K562 (cell line): ENCODE results near the gene TMEM101. TPM values are rescaled to one million over a fixed set of nuclear protein-coding genes. Genes with fewer than 3 reads are reported as not detected.

ENCODE experiments used
- CHD1 ChIP-seq: fragments of 200-600 bp; sonication (generic); IDR thresholded peaks from one replicate; pipeline ENCODE4 v1.6.1; 2012; ENCODE audit warnings: mild to moderate bottlenecking, moderate library complexity, low read length, inconsistent platforms
- FUS ChIP-seq: fragments of 200-400 bp; formaldehyde crosslinking; optimal IDR thresholded peaks from 2 replicates; pipeline ENCODE3; 2017; ENCODE audit warnings: low read depth, low read length
- GATA2 ChIP-seq: sonication (generic); formaldehyde crosslinking; IDR thresholded peaks from 2 replicates; pipeline ENCODE4 v1.4.0; 2020; ENCODE audit warnings: mild to moderate bottlenecking, missing genetic modification reagents
- HDAC2 ChIP-seq: fragments of 450-650 bp; IDR thresholded peaks from 2 replicates; pipeline ENCODE4 v1.6.1; 2016; ENCODE audit warnings: mild to moderate bottlenecking
- JUND ChIP-seq, 2 experiments: IDR thresholded peaks; 2 replicates in 1 of 2; 3 replicates in 1 of 2; pipeline ENCODE4 v1.6.1; 2011; ENCODE audit warnings: borderline replicate concordance in 2 of 2, low read depth in 2 of 2, low read length in 2 of 2, improper control_type of control experiment in 1 of 2, missing biosample characterization in 1 of 2, missing genetic modification characterization in 1 of 2, missing genetic modification reagents in 1 of 2
- KDM2B ChIP-seq: fragments of 250-450 bp; sonication (Bioruptor Pico); IDR thresholded peaks from 2 replicates; pipeline ENCODE4 v1.8.0; 2021; ENCODE audit warnings: mild to moderate bottlenecking, moderate library complexity
- NELFE ChIP-seq: IDR thresholded peaks from 2 replicates; pipeline ENCODE4 v1.6.1; 2011; ENCODE audit warnings: mild to moderate bottlenecking; ENCODE audit not compliant: insufficient read depth, insufficient read length
- NR2F6 ChIP-seq: fragments of 450-650 bp; formaldehyde crosslinking; IDR thresholded peaks from 2 replicates; pipeline ENCODE4 v1.4.0; 2020; ENCODE audit warnings: mild to moderate bottlenecking
- RBM25 ChIP-seq: fragments of 200-400 bp; formaldehyde crosslinking; IDR thresholded peaks from 2 replicates; pipeline ENCODE4 v1.6.1; 2018; ENCODE audit warnings: low read length, low read depth, moderate library complexity; ENCODE audit not compliant: severe bottlenecking
- SMAD3 ChIP-seq: fragments of 450-650 bp; formaldehyde crosslinking; conservative IDR thresholded peaks from 2 replicates; pipeline ENCODE4 v1.4.0; 2020; ENCODE audit warnings: mild to moderate bottlenecking
- ZBTB17 ChIP-seq: fragments of 450-650 bp; formaldehyde crosslinking; IDR thresholded peaks from 2 replicates; pipeline ENCODE4 v1.4.0; 2020; ENCODE audit warnings: mild to moderate bottlenecking
- polyA plus RNA-seq, 8 experiments: library from polyadenylated mRNA; depleted of rRNA in 4 of 8; stranded (reverse) in 5 of 8; unstranded in 3 of 8; fragments of >200 nt; fragmentation: Nextera tagmentation in 2 of 8; fragmentation: Illumina TruSeq in 1 of 8; extraction: Ambion mirVana in 2 of 8; extraction: Trizol in 1 of 8; gene quantifications; 2 replicates each; pipeline versions ENCODE4 v1.2.1 to v1.2.3, GENCODE V29; 2011 to 2014; ENCODE audit warnings: inconsistent platforms in 1 of 8, missing spikeins in 1 of 8
- total RNA-seq, 7 experiments: library from RNA; depleted of rRNA in 6 of 7; stranded (reverse); fragments of >200 nt in 6 of 7; fragmentation: Illumina TruSeq in 2 of 7; extraction: Trizol in 2 of 7; gene quantifications; 2 replicates each; pipeline versions ENCODE4 v1.2.1 to v1.2.3, GENCODE V29; 2011 to 2021; ENCODE audit warnings: low replicate concordance in 1 of 7
- TF ChIP-seq, protein P1 (sequence below), 2 experiments: fragments of 200-800 bp in 1 of 2; sonication (Bioruptor generic) in 1 of 2; sonication (generic) in 1 of 2; formaldehyde crosslinking in 1 of 2; IDR thresholded peaks in 1 of 2; conservative IDR thresholded peaks in 1 of 2; 2 replicates each; pipeline versions ENCODE4 v1.5.0 to v1.6.1; 2016 to 2020; ENCODE audit warnings: missing compliant biosample characterization in 1 of 2, missing genetic modification characterization in 1 of 2, missing genetic modification reagents in 1 of 2
- TF ChIP-seq, protein P2 (sequence below): sonication (generic); formaldehyde crosslinking; IDR thresholded peaks from 2 replicates; pipeline ENCODE4 v1.8.1; 2022; ENCODE audit warnings: missing genetic modification reagents

Gene TMEM101
- total and polyA plus RNA-seq, 9 of the 15 experiments (the other 6 are each of a cell fraction or from before 2014, with no cell fraction given): 21.2 to 110 (median 37.8) TPM

- TF ChIP-seq, protein P1, sequence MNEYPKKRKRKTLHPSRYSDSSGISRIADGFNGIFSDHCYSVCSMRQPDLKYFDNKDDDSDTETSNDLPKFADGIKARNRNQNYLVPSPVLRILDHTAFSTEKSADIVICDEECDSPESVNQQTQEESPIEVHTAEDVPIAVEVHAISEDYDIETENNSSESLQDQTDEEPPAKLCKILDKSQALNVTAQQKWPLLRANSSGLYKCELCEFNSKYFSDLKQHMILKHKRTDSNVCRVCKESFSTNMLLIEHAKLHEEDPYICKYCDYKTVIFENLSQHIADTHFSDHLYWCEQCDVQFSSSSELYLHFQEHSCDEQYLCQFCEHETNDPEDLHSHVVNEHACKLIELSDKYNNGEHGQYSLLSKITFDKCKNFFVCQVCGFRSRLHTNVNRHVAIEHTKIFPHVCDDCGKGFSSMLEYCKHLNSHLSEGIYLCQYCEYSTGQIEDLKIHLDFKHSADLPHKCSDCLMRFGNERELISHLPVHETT (CRISPR knock-in tag; conservative IDR thresholded peaks at IDR 0.05 in 1 of 2, IDR thresholded peaks at IDR 0.05 in 1 of 2): no peak
- TF ChIP-seq RBM25 (peak; percentile 77), CHD1 (no peak), JUND (IDR thresholded peaks at IDR 0.05; ENCODE audit: borderline replicate concordance, low read depth, low read length) (no peak), JUND (tag; IDR thresholded peaks at IDR 0.05; ENCODE audit: borderline replicate concordance, low read depth, low read length) (no peak), GATA2 (CRISPR knock-in tag) (no peak), ZBTB17 (CRISPR knock-in tag) (no peak), HDAC2 (peak; percentile 65; the same call in 1 of the 2 replicates), NR2F6 (CRISPR knock-in tag) (no peak), SMAD3 (CRISPR knock-in tag) (no peak), FUS (no peak), KDM2B (CRISPR knock-in tag) (no peak), NELFE (no peak)
- TF ChIP-seq, protein P2, sequence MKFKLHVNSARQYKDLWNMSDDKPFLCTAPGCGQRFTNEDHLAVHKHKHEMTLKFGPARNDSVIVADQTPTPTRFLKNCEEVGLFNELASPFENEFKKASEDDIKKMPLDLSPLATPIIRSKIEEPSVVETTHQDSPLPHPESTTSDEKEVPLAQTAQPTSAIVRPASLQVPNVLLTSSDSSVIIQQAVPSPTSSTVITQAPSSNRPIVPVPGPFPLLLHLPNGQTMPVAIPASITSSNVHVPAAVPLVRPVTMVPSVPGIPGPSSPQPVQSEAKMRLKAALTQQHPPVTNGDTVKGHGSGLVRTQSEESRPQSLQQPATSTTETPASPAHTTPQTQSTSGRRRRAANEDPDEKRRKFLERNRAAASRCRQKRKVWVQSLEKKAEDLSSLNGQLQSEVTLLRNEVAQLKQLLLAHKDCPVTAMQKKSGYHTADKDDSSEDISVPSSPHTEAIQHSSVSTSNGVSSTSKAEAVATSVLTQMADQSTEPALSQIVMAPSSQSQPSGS (CRISPR knock-in tag): no peak
Measured at GRCh38 chr17:44002141-44002848, 12.5 kb downstream of the TMEM101 start (continued).
